Muscle of back (tissue), 11 donors: ENCODE data around the gene MXD1. TPM values are rescaled to one million over a fixed set of nuclear protein-coding genes. Genes with fewer than 3 reads are reported as not detected.
"Not testable (repeated sequence)": the region's sequence is repeated elsewhere in the genome, so short reads cannot be mapped to it uniquely, and the experiment has no call there.

ENCODE experiments used
- DNase-seq, 3 donors: peaks; one replicate each; pipeline versions ENCODE4 v3.0.0 to v3.0.0-alpha.2; 2013
- polyA plus RNA-seq, 10 donors: library from polyadenylated mRNA; unstranded; fragments of 120-200 nt; gene quantifications; one replicate each; pipeline ENCODE4 v1.2.1, GENCODE V29; 2013; ENCODE audit not compliant: insufficient read length in 10 of 10

The MXD1 gene
- polyA plus RNA-seq, 10 donors = 4.0 to 9.8 (median 6.2) TPM

DNA sequence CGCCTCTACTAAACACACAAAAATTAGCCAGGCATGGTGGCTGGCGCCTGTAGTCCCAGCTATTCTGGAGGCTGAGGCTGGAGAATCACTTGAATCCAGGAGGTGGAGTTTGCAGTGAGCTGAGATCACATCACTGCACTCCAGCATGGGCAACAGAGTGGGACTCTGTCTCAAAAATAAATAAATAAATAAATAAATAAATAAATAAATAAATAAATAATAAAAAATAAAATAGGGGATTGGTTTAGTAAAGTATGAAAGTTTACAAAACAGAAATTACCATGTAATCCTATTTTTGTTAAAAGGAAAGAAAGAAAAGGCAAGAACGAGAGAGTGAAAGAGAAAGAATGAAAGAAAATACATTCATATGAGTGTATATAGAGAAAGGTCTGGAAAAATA, 35.8 kb downstream of the MXD1 start:
- DNase-seq = not testable (repeated sequence)

GRCh38 chr2:69952336-69953115, 37.6 kb downstream of the MXD1 start:
- DNase-seq = no peak

- no peak for DNase-seq
These were observed 39.2 kb downstream of the MXD1 start for GRCh38 chr2:69954084-69954483.

DNA sequence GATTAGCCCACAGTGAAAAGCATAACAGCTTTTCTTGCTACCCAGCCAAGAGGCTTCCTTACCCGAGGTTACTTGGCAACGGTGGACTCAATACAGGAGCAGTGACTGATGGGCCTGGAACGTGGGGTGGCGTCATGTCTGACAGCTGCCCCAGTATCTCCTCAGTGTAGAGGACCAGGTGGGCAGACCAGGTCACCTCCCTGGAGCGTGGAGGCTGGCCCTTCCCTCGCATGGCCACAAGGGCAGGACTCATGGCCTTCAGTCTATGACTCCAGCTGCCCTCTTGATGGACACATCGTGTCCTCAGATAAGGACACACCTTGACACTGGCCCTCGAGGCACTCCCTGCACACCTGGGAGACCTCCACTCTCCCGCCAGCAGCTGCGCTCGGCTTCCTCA, 40.1 kb downstream of the MXD1 start:
- DNase-seq = no peak

GRCh38 chr2:69956475-69956979, 41.6 kb downstream of the MXD1 start:
- no peak for DNase-seq

GRCh38 chr2:69957965-69958364, 43.1 kb downstream of the MXD1 start:
- peak in 2 of 3 donors; percentile 17 to 48 for DNase-seq

GRCh38 chr2:69958480-69958879, 43.6 kb downstream of the MXD1 start:
- no peak for DNase-seq

DNA sequence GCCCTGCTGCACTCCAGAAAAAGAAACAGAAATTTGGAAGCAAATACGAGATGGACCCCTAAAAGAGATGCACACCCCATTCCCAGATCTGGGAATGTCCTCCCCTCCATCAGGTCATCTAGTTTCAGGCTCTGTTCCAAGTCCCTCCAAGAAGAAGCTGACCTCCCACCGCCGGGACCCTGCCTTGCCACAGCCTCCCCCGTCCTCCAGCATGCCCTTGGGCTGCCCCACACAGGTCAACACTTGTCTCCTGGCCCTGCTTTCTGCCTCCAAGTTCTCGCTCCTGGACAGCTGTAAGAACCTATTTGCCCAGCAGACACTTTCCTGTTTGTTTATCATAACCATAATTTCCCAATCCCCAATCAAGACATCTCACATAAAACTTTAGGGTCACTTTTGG, 44.5 kb downstream of the MXD1 start:
- DNase-seq = no peak

DNA sequence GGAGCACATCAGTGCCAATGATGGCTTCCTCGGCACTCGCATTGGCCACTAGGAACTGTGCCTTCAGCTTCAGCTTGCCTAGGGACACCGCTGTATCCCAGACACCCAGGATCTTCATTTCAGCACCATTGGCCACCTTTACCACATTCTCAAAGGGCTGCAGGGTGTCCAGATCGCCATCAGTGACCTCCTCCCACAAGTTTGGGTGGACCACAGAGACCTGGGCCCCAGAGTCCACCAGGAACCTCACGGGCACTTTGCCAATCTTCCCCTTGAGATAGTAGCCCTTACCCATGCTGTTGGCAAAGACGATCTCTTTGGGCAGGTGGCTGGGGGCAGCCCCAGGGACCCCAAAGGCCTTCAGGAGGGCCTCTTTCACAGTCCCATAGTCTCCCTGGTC, 45.9 kb downstream of the MXD1 start:
- no peak for DNase-seq

DNA sequence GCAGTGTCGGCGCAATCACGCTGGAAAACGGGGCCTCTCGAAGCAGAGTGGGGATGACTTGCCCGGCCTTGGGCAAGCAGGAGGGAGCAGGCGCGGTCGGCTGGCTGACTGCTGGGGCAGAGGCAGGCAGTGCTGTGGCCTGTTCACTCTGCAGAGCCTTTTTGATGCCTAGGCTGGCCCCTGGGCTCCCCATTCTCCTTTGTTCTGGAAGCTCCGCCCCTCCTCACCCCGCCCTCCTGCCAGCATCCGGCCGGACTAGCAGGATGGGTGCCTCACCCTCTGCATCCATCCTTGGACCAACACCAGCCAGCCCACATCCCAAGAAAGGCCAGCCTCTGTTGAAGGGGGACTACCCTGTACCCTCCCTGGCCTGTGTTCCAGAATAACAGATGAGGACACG, 46.6 kb downstream of the MXD1 start, which contains the start of gene ASPRV1:
Gene ASPRV1, minus strand, starts transcription at position 136 of the 400 bp plus-strand sequence. CDS start 195 bp downstream, outside the sequence.
- no peak for DNase-seq

DNA sequence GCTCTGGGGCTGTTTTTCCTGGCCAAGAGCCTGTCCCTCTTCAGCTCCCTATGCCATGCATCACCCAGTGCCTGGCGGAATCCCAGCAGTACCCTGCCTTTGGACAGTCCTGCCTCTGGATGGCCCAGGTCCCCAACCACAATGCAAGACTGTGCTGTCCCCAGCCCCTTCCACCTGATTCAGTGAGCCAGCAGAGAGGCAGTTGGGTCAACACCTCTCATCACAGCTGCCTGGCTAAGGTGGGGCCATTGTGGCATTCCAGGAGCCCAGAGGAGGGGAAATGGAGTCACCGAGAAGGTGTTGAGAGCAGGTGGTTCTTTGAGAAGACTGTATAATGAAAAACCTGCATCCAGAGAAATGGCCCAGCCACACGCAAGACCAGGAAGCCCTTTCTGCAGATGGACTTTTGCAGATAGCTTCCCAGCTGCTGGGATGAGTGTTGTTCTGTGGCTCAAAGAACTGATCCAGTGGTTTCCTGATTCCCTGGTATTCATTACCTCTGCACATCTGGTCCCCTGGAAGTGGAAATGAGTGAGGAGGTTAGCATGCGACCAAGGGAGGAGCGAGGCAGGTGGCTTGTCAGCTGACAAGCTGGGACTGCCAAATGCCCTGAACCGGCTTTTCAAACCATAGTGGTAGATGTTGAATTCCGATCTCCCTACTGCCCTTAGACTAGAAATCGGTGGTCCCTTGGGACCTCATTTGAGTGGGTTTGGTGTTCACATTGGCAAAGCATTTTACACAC, 48.2 kb downstream of the MXD1 start:
- DNase-seq = no peak

GRCh38 chr2:69964353-69964841, 49.5 kb downstream of the MXD1 start:
- no peak for DNase-seq

- DNase-seq = no peak
These were observed 51.0 kb downstream of the MXD1 start for GRCh38 chr2:69965756-69966445.

DNA sequence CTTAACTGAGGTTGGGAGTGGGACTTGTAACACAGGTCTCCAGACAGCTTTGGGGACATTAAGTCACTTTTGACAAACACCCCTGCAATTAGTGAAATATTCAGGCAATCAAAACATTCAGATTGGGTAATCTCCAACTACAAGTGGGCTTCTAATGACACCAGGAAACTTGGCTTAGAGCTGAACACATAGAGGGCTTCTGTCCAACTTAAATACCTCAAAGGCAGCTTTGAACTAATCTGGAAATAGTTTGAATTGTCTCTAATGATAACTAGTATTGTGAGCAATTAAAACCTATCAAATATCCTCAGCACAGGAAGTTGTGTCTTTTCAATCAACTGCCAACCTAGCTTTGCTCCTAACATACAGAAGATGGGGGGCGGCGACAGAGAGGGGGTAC, 51.6 kb downstream of the MXD1 start:
- no peak for DNase-seq

- no peak for DNase-seq
These were observed 53.7 kb downstream of the MXD1 start for GRCh38 chr2:69968609-69969008.

GRCh38 chr2:69969126-69969983, 54.4 kb downstream of the MXD1 start:
- no peak for DNase-seq

GRCh38 chr2:69969991-69970390, 55.1 kb downstream of the MXD1 start:
- no peak for DNase-seq

DNA sequence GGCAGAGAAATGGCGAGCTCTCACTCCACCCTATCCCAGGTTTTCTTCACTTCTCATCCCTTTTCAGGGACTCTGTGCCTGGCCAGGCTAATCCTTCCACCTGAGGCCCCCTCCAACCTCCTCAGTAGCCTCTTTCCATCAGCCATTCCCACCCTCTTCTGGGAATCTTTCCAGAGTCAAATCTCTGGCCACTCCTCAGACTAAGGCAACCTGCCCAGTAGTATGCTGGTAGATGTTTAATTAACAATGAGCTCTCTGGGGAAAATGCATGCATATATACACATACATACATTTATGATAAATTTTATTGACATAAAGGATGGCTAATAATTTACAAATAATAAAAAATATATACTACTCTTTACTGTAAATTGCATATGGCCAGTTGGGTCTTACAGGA, 57.9 kb downstream of the MXD1 start:
- DNase-seq = no peak

- no peak for DNase-seq
These were observed 58.4 kb downstream of the MXD1 start for GRCh38 chr2:69973335-69973735.

GRCh38 chr2:69975136-69975852, 60.4 kb downstream of the MXD1 start:
- no peak for DNase-seq
